ENCODE data around the gene HNRNPH1.

- peak; percentile 99 for TF ChIP-seq POLR2A (IDR thresholded peaks at IDR 0.05)
- TF ChIP-seq CTCF (IDR thresholded peaks at IDR 0.05) = peak in 1 of 4 donors; percentile 10
Observed at GRCh38 chr5:179623003-179623905, at the start of gene HNRNPH1.
